HAP-1 (cell line): ENCODE data around the gene ADCY6.

Experiments
- DNase-seq, 2 experiments: peaks; one replicate each; pipeline ENCODE4 v3.0.0-alpha.2; 2016 to 2020; ENCODE audit warnings: low spot score in 2 of 2
- H3K27me3 ChIP-seq: fragments of 250-450 bp; sonication (Bioruptor Pico); 2 replicates; pipeline ENCODE4 v1.5.1; 2020; ENCODE audit warnings: low read depth, mild to moderate bottlenecking, moderate library complexity
- H3K36me3 ChIP-seq: fragments of 250-450 bp; sonication (Bioruptor Pico); replicated peaks from 2 replicates; pipeline ENCODE4 v1.5.1; 2020; ENCODE audit warnings: mild to moderate bottlenecking
- H3K4me1 ChIP-seq: fragments of 250-450 bp; sonication (Bioruptor Pico); 2 replicates; pipeline ENCODE4 v1.5.1; 2020; ENCODE audit warnings: mild to moderate bottlenecking
- H3K4me3 ChIP-seq: fragments of 250-450 bp; sonication (Bioruptor Pico); 2 replicates; pipeline ENCODE4 v1.5.1; 2020; ENCODE audit warnings: mild to moderate bottlenecking, moderate library complexity
- H3K9me3 ChIP-seq: fragments of 250-450 bp; sonication (Bioruptor Pico); 2 replicates; pipeline ENCODE4 v1.5.1; 2020; ENCODE audit warnings: mild to moderate bottlenecking, moderate library complexity
- in situ Hi-C: fragments of 300-500 bp; cut with MboI; formaldehyde crosslinking; loops from 3 replicates; pipeline ENCODE4 v1.14.3; 2020; ENCODE audit warnings: low sequenced_read_pairs, inconsistent platforms, mixed read lengths

Gene ADCY6

GRCh38 chr12:48783432-48783831 is 5.5 kb downstream of the ADCY6 start:
- in situ Hi-C loops = no loop called here
- DNase-seq = no peak
- Histone ChIP-seq H3K36me3 (no peaks in the 10 kb centered on the region), H3K27me3 (no peaks in the 10 kb centered on the region), H3K4me1 (peaks cover 7% of the 10 kb centered on the region), H3K4me3 (no peak overlapping the region), H3K9me3 (no peaks in the 10 kb centered on the region)

- DNase-seq = no peak
- no peaks in the 10 kb centered on the region for H3K9me3 ChIP-seq
- H3K27me3 ChIP-seq = no peaks in the 10 kb centered on the region
- H3K4me1 ChIP-seq = peaks cover 4% of the 10 kb centered on the region; the same call in 1 of the 2 replicates
- no peaks in the 10 kb centered on the region for H3K36me3 ChIP-seq
- in situ Hi-C loops = no loop called here
- H3K4me3 ChIP-seq = no peak overlapping the region
These were observed 6.2 kb downstream of the ADCY6 start for GRCh38 chr12:48782457-48783395.

GRCh38 chr12:48781750-48782456 is 7.0 kb downstream of the ADCY6 start:
- H3K36me3 ChIP-seq = no peaks in the 10 kb centered on the region; the same call in 1 of the 2 replicates
- no peaks in the 10 kb centered on the region for H3K27me3 ChIP-seq
- DNase-seq = no peak
- H3K4me1 ChIP-seq = no peaks in the 10 kb centered on the region
- no peaks in the 10 kb centered on the region for H3K9me3 ChIP-seq
- in situ Hi-C loops = no loop called here
- H3K4me3 ChIP-seq = no peak overlapping the region

- DNase-seq = no peak
- in situ Hi-C loops = no loop called here
- H3K27me3 ChIP-seq = no peaks in the 10 kb centered on the region
- H3K9me3 ChIP-seq = no peaks in the 10 kb centered on the region
- no peaks in the 10 kb centered on the region for H3K4me1 ChIP-seq
- no peak overlapping the region for H3K4me3 ChIP-seq
- H3K36me3 ChIP-seq = no peaks in the 10 kb centered on the region; the same call in 1 of the 2 replicates
These were observed 8.4 kb downstream of the ADCY6 start for GRCh38 chr12:48780381-48781025.

- no peak for DNase-seq
- H3K9me3 ChIP-seq = no peaks in the 10 kb centered on the region
- in situ Hi-C loops = no loop called here
- no peaks in the 10 kb centered on the region; the same call in 1 of the 2 replicates for H3K36me3 ChIP-seq
- no peak overlapping the region for H3K4me3 ChIP-seq
- no peaks in the 10 kb centered on the region for H3K4me1 ChIP-seq
- no peaks in the 10 kb centered on the region for H3K27me3 ChIP-seq
These were observed 9.0 kb downstream of the ADCY6 start for GRCh38 chr12:48779869-48780268.

GRCh38 chr12:48777501-48778400 is 11.1 kb downstream of the ADCY6 start:
- no peak overlapping the region for H3K4me3 ChIP-seq
- no peaks in the 10 kb centered on the region for H3K4me1 ChIP-seq
- no peaks in the 10 kb centered on the region for H3K9me3 ChIP-seq
- in situ Hi-C loops = no loop called here
- H3K27me3 ChIP-seq = no peaks in the 10 kb centered on the region
- no peak for DNase-seq
- peaks cover 14% of the 10 kb centered on the region for H3K36me3 ChIP-seq

- Histone ChIP-seq H3K4me1 (no peaks in the 10 kb centered on the region), H3K9me3 (no peaks in the 10 kb centered on the region), H3K4me3 (no peak overlapping the region), H3K36me3 (peaks cover 21% of the 10 kb centered on the region), H3K27me3 (no peaks in the 10 kb centered on the region)
- in situ Hi-C loops = no loop called here
- DNase-seq = no peak
These were observed 11.9 kb downstream of the ADCY6 start for GRCh38 chr12:48776956-48777355.

- no peak for DNase-seq
- no peaks in the 10 kb centered on the region for H3K27me3 ChIP-seq
- in situ Hi-C loops = no loop called here
- no peaks in the 10 kb centered on the region for H3K9me3 ChIP-seq
- peaks cover 27% of the 10 kb centered on the region for H3K36me3 ChIP-seq
- no peak overlapping the region for H3K4me3 ChIP-seq
- no peaks in the 10 kb centered on the region for H3K4me1 ChIP-seq
These were observed 12.8 kb downstream of the ADCY6 start for GRCh38 chr12:48775991-48776649.

GRCh38 chr12:48775299-48775698 is 13.6 kb downstream of the ADCY6 start:
- Histone ChIP-seq H3K4me3 (no peak overlapping the region), H3K4me1 (no peaks in the 10 kb centered on the region), H3K36me3 (peaks cover 34% of the 10 kb centered on the region), H3K27me3 (no peaks in the 10 kb centered on the region), H3K9me3 (no peaks in the 10 kb centered on the region)
- no peak for DNase-seq
- in situ Hi-C loops = no loop called here

- DNase-seq = no peak
- in situ Hi-C loops = no loop called here
- no peaks in the 10 kb centered on the region for H3K9me3 ChIP-seq
- H3K4me1 ChIP-seq = no peaks in the 10 kb centered on the region
- no peaks in the 10 kb centered on the region for H3K27me3 ChIP-seq
- no peak overlapping the region for H3K4me3 ChIP-seq
- peaks cover 35% of the 10 kb centered on the region for H3K36me3 ChIP-seq
These were observed 14.4 kb downstream of the ADCY6 start for GRCh38 chr12:48774516-48774915.

GRCh38 chr12:48773686-48774085 is 15.2 kb downstream of the ADCY6 start:
- no peaks in the 10 kb centered on the region for H3K27me3 ChIP-seq
- H3K9me3 ChIP-seq = no peaks in the 10 kb centered on the region
- no peaks in the 10 kb centered on the region for H3K4me1 ChIP-seq

GRCh38 chr12:48771588-48772112 is 17.2 kb downstream of the ADCY6 start:
- in situ Hi-C loops = no loop called here
- Histone ChIP-seq H3K9me3 (no peaks in the 10 kb centered on the region), H3K4me1 (no peaks in the 10 kb centered on the region), H3K4me3 (no peak overlapping the region), H3K27me3 (no peaks in the 10 kb centered on the region), H3K36me3 (peaks cover 35% of the 10 kb centered on the region)
- no peak for DNase-seq

More at GRCh38 chr12:48773686-48774085, 15.2 kb downstream of the ADCY6 start:
- Histone ChIP-seq H3K4me3 (no peak overlapping the region), H3K36me3 (peaks cover 35% of the 10 kb centered on the region)
- in situ Hi-C loops = no loop called here
- no peak for DNase-seq
